NOMO-1 (cell line): Measurements from ENCODE around the gene DENND1B.

Source experiments
- DNase-seq, 2 experiments: peaks; one replicate each; lab custom pipeline; 2025; ENCODE audit not compliant: unreplicated experiment in 2 of 2; lab: John Stamatoyannopoulos, UW

Gene DENND1B

GRCh38 chr1:197686702-197687355 is 88.5 kb downstream of the DENND1B start:
- DNase-seq, result no peak

- DNase-seq, result no peak
These were observed 89.0 kb downstream of the DENND1B start for GRCh38 chr1:197686231-197686630.

- no peak for DNase-seq
These were observed 89.5 kb downstream of the DENND1B start for GRCh38 chr1:197685785-197686184.

DNA sequence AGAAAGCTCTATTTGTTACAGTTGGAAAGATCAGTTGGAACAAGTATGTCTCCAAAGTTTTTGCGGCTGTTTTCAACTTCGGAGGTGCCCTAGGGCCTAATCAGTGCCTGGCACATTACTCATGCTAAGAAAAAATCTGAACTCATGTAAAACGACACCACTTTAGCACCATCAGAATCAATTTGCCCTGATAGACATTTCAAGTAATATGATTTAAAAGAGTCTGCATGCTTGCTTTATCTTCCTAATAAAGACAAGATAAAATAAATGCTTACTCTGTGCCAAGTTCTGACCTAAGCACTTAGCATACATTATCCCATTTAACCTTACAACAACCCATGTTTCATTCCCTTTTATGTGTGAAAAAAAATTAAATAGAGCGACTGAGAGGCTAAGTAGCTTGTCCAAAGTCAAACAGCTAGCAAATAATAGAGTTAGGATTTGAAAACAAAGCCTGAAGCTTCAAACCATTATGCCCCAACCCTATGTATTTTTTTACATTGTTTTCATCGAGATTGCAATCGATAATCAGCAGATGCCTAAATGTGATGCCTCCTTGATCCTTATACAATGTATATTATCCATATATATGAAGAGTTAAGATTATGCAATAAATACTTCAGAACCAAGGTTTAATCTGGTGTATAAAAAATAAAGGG is 91.3 kb downstream of the DENND1B start:
- DNase-seq, result no peak

DNA sequence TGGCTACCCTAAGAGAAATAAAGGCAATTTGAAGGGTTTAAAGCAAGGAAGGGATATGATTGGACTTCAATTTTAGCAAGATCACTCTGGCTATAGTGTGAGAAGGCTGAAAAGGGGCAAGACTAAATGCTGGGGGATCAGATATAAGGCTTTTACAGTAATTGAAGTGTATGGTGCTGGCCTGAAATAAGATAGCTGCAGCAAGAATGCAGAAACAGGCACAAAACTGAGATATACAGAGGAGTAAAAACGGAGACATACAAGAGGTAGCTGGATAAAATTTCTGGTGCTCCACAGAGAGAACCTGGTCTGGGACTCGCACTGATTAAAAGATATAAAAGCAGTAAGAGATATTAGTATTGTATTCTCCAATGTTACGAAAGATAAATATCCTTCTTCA is 92.0 kb downstream of the DENND1B start:
- DNase-seq, result no peak

DNA sequence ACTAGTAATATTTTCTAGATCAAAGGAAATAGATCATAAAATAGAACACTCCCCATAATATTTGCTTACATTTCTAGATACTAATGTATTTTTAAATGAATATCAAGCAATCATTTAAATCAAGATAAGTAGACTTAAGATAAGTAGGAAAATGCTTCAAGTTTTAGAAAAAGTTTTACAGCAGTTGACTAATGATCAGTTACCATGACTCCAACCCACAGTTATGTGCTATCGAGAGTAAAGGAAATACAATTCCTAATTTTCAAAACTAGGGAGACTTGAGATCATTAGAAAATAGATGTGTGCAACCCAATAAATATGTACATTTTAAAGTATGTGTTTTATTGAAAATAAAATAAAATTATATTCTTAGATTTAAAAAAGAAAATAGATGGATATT is 95.0 kb downstream of the DENND1B start:
- no peak for DNase-seq

DNA sequence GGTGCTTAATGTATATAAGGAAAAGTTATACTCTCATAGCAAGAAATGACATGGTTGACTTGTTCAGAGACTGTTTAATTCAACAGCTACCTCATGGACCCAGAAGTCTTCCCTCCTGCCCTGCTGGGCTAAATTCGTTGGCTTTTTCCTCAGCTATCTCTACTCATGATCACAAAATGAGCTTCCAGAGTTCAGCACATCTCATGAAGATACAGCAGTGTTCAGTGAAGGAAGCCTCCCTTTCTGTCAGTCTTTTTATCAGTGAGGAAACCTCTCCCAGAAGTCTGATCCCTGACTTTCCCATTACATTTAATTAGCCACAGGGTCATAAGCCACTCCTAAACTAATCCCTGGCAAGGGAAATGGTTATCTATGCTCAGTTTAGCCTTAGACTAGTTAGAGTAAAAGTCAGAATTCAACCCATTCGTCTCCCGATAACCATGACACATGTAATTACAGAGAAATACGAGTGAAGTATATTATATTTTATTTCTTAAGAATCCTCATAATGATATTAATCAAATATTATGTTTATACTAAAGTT is 97.5 kb downstream of the DENND1B start:
- no peak for DNase-seq

- no peak for DNase-seq
These were observed 98.0 kb downstream of the DENND1B start for GRCh38 chr1:197677313-197677712.

- peak in 1 of 2 experiments; percentile 33 for DNase-seq
These were observed 99.6 kb downstream of the DENND1B start for GRCh38 chr1:197675583-197676208.

DNA sequence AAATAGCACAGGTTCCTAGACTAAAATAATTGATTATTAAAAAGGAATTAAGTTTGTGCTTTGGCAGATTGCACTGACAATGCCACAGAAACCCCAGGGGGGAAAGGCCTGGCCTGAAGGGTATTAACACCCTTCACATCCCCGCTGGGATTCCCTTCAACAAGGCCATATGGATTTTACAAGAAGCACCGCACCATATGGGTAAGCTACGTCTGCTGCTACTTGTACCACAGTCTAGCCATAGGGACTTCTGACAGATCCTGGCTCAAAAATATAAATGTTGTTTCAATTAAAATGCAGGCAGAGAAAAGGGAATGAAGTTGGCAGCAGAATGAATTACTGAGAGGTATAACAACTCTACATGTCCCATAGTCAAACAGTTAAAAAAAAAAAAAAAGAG is 101.0 kb downstream of the DENND1B start:
- DNase-seq, result no peak

GRCh38 chr1:197673292-197673691 is 102.0 kb downstream of the DENND1B start:
- no peak for DNase-seq

GRCh38 chr1:197672347-197672746 is 102.9 kb downstream of the DENND1B start:
- DNase-seq, result no peak

GRCh38 chr1:197671920-197672319 is 103.4 kb downstream of the DENND1B start:
- DNase-seq, result no peak

DNA sequence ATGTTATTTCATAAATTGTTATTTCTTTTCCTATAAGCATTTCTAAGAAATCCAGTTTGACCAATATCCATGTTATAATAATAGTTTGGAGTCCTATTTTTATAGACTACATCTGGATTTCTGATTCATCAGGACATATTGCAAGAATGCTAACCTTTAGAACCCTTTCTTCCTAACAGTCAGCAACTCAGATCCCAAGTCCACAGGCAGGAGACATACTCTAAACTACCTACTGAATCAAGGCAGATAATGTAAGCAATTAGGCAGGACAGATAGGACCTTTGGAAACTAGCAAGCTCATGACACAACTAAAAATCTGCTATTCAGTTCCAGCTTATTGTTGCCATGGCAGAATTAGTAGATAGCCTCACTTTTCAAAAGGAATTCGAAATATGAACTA is 104.1 kb downstream of the DENND1B start:
- DNase-seq, result no peak

DNA sequence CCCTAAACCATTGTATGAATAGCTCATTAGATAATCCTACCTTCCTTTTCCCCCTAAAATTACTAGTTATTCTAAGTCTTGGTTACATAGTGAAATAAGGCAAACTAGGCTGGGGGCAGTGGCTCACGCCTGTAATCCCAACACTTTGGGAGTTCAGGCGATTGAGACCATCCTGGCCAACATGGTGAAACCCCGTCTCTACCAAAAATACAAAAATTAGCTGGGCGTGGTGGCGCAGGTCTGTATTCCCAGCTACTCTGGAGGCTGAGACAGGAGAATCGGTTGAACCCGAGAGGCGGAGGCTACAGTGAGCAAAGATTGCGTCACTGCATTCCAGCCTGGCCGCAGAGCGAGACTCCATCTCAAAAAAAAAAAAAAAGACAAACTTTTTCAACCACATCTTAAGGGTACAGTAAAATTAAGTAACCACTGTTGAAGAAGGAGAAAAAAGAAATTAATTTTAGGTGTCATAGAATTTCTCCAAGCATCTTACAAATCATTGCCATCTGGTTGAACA is 108.5 kb downstream of the DENND1B start:
- no peak for DNase-seq

DNA sequence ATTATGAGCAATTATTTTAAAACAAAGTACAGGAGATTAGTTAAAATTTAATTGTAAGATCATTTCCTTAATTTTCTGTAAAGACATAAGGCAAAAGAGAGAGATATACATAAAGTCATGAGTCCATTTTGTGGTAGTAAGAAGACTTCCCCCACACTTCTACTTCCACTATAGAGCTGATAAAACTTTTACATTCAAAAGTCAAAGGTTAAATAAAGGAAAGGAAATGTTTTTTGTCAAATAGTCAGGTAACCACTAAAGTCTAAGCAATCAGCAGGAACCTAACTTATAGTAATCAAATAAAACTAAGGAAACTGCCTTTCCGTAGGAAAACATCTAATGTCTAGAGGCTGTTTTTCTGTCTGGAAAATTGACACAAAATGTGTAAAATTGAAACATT is 110.9 kb downstream of the DENND1B start:
- no peak for DNase-seq

DNA sequence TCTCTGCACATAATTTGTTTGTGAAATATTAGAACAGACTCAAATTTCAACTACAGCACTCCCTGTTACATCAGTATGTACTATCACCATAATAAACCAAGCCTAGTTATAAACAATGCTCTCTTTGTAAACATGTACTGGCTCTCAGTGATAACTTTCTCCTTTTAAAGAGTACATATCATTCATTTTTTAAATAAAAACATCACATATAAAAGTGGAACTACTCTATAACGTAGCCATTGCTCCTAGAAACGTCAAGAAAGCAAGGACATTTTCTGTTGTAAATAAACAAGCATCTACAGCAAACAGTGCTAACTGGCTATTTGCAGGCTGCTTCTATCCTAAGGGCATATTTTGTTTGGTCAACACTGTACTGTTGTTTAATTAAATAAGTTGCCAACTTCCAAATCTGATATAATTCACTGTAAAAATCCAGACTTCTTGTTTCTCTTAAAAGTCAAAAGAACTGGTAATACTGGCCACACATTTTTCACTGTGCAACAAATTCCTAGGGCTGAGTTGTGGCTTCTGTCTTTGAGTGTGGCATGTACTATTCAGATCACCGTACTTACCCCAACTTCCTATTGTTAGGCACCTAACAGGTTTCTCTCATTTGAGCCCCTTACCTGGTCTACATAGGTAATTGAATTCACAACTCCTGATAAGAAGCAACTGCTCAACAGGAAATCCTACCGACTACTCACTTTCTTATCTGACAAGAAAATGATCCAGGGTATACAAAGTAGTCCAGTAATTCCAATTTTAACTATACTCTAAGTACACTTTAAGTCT is 111.9 kb downstream of the DENND1B start:
- DNase-seq, result no peak

DNA sequence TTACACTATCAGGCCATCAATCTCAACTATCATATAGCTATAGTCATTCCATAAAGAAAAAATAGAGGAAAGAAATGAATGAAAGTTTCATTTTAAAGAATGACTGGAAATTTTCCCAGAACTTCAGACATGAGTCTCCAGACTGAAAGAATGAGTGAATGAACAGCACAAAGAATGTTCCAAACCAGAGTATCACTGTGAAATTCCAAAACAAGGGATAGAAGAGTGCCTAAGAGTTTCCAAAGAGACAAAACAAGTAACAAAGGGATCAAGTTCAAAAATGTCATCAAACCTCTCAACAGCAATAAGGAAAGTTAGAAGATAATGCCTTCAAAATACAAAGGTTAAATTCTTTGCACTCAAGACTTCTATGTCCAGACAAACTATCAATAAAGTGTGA is 114.9 kb downstream of the DENND1B start:
- no peak for DNase-seq

DNA sequence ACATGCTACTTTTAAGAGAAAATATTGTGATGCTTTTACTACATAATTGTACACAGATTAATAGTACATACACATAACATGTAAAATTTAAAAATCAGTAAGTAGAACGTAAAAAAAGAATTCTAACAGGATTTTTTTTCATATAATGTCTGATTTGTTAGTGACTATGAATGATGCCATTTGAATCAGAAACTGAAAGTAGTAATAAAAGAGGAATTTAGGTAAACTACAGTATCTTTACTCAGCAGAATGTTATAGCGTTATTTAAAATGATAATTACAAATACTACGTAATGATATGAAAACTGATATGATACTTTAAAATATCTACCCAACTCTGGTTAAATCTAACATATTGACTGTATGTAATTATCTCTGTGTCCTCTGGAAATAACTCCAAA is 116.1 kb downstream of the DENND1B start:
- DNase-seq, result peak in 1 of 2 experiments; percentile 61

DNA sequence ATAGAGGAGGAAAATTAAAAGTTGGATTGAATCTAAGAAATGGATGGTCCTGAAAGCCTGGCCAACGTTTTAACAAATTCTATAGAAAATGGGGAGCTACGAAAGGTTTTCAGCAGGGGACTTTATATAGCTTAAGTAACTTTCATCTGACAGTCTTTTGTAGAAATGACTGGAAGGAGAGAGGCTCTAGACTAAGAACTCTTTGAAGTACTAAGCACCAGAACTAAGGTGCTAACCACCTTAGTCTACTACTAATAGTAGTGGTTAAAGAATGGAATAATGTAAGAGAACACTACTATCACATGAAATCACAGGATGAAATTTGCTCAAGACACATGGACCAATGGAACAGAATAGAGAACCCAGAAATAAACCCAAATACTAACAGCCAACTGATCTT is 126.1 kb downstream of the DENND1B start:
- no peak for DNase-seq

DNA sequence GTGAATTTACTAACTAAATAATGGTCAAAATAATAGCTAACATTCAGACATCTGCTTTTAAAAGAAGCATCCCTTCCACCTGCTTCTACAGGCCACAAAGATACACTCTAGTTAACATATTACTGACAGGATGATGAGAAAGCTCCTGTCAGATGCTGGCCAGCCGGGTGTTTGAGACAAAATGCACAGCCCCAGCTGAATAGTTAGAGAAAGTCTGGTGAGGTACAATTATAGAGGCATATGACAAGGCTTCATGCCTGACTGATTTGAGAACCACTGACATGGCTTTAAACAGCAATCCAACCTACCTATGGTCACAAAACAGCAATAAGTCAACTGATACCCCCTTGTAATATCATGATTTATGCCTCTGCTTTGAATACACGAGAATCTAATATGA is 137.0 kb downstream of the DENND1B start:
- DNase-seq, result no peak
